ENCODE data around the gene CELF4. TPM values are rescaled to one million over a fixed set of nuclear protein-coding genes. Genes with fewer than 3 reads are reported as not detected.
A peak's percentile ranks its signal among the peaks of the same experiment; 100 is the strongest.

CELF4 gene
- total and polyA plus RNA-seq, 4 donors, result 0.24 to 3.0 (median 1.3) TPM

DNA sequence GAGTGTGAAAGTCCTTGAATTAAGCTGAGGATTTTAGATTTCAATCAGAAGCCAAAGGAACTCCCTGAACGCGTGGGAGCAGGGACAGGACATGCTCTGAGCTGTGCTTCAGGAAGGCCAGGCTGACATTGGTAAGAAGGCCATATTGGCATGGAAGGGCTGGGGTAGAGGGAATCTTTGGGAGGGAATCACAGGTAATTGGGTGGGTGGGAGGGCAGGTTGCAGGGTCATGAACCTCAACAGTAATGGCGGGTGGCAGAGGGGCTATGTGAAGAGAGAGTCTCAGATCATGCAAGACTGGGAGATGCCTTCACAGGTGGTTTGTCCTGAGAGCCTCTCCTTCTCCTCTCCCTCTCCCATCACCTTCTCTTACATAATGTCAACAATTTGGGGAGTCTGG is 18.6 kb upstream of the CELF4 start:
- peaks cover 0 to under 1% (median 0%) of the 10 kb centered on the region in 5 donors for H3K4me1 ChIP-seq (ENCODE audit: control insufficient read depth in 5 of 5, insufficient read depth in 5 of 5, low read length in 5 of 5)
- no peaks in the 10 kb centered on the region for H3K36me3 ChIP-seq (ENCODE audit: control insufficient read depth in 4 of 4, insufficient read depth in 4 of 4, low read length in 4 of 4)
- 93 to 95% methylated on average over 3 of the region's 3 CpGs for WGBS, 2 donors
- no peak overlapping the region for H3K9ac ChIP-seq (ENCODE audit: insufficient read depth in 1 of 2, low read length in 2 of 2)
- no peak for ATAC-seq (ENCODE audit: insufficient read depth, low FRiP score)
- no peaks in the 10 kb centered on the region for H3K27me3 ChIP-seq (ENCODE audit: control insufficient read depth in 3 of 3, insufficient read depth in 3 of 3, low read length in 2 of 3)
- H3K27ac ChIP-seq (ENCODE audit: low read depth in 1 of 2, low read length in 1 of 2), result no peak overlapping the region
- DNase-seq, result no peak
- TF ChIP-seq CTCF (IDR thresholded peaks at IDR 0.05; ENCODE audit: control extremely low read depth, extremely low read depth), result no peak
- H3K9me3 ChIP-seq (ENCODE audit: control insufficient read depth in 4 of 4, insufficient read depth in 3 of 4, low read length in 3 of 4), result no peaks in the 10 kb centered on the region
- no peak overlapping the region for H3K4me3 ChIP-seq

- 59 to 65% methylated on average over 2 of the region's 2 CpGs for WGBS, 2 donors
- Histone ChIP-seq H3K4me1 (ENCODE audit: control insufficient read depth in 5 of 5, insufficient read depth in 5 of 5, low read length in 5 of 5) (peaks cover 0 to 10% (median 6%) of the 10 kb centered on the region in 5 donors), H3K9ac (ENCODE audit: insufficient read depth in 1 of 2, low read length in 2 of 2) (no peak overlapping the region), H3K27ac (ENCODE audit: low read depth in 1 of 2, low read length in 1 of 2) (no peak overlapping the region), H3K9me3 (ENCODE audit: control insufficient read depth in 4 of 4, insufficient read depth in 3 of 4, low read length in 3 of 4) (no peaks in the 10 kb centered on the region), H3K4me3 (no peak overlapping the region), H3K36me3 (ENCODE audit: control insufficient read depth in 4 of 4, insufficient read depth in 4 of 4, low read length in 4 of 4) (no peaks in the 10 kb centered on the region), H3K27me3 (ENCODE audit: control insufficient read depth in 3 of 3, insufficient read depth in 3 of 3, low read length in 2 of 3) (no peaks in the 10 kb centered on the region)
- DNase-seq, result no peak
- no peak for TF ChIP-seq CTCF (IDR thresholded peaks at IDR 0.05; ENCODE audit: control extremely low read depth, extremely low read depth)
- ATAC-seq (ENCODE audit: insufficient read depth, low FRiP score), result no peak
Observed at GRCh38 chr18:37582261-37582660, 16.7 kb upstream of the CELF4 start.

- H3K27ac ChIP-seq (ENCODE audit: low read depth in 1 of 2, low read length in 1 of 2), result no peak overlapping the region
- TF ChIP-seq CTCF (IDR thresholded peaks at IDR 0.05; ENCODE audit: control extremely low read depth, extremely low read depth), result peak; percentile 4
- no peak overlapping the region for H3K4me3 ChIP-seq
- no peak overlapping the region for H3K9ac ChIP-seq (ENCODE audit: insufficient read depth in 1 of 2, low read length in 2 of 2)
- H3K9me3 ChIP-seq (ENCODE audit: control insufficient read depth in 4 of 4, insufficient read depth in 3 of 4, low read length in 3 of 4), result no peaks in the 10 kb centered on the region
- no peaks in the 10 kb centered on the region for H3K36me3 ChIP-seq (ENCODE audit: control insufficient read depth in 4 of 4, insufficient read depth in 4 of 4, low read length in 4 of 4)
- H3K27me3 ChIP-seq (ENCODE audit: control insufficient read depth in 3 of 3, insufficient read depth in 3 of 3, low read length in 2 of 3), result no peaks in the 10 kb centered on the region
- peaks cover 0 to 12% (median 6%) of the 10 kb centered on the region in 5 donors for H3K4me1 ChIP-seq (ENCODE audit: control insufficient read depth in 5 of 5, insufficient read depth in 5 of 5, low read length in 5 of 5)
- WGBS, 2 donors, result 15 to 16% methylated on average over 14 of the region's 14 CpGs
- DNase-seq (peak; percentile 35 to 71 (median 56)), ATAC-seq (ENCODE audit: insufficient read depth, low FRiP score) (no peak)
Observed at GRCh38 chr18:37578886-37579513, 13.4 kb upstream of the CELF4 start.
